Measurements from ENCODE around the gene IZUMO1R. TPM values are rescaled to one million over a fixed set of nuclear protein-coding genes. Genes with fewer than 3 reads are reported as not detected.
"Not testable (repeated sequence)": the region's sequence is repeated elsewhere in the genome, so short reads cannot be mapped to it uniquely, and the experiment has no call there.

Gene IZUMO1R
- total RNA-seq, 1 donor from 2014 or later, result not detected

DNA sequence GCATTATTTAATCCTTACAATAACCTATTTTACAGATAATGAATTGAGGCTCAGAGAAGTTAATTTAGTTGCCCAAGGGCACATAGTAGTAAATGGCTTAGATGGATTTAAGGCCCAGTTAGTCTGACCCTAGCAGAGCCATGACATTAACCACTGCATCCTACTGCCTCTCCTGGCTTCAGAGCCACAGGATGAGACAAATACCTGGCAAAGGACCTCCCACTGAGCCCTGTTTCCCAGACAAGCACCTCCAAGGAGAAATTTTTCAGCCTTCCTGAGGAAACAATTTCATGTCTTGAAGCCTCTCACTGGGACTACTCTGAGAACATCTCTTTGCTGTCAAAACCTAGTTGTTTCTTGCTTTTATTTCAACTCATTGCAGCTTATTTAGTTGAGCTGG is 28.4 kb downstream of the IZUMO1R start:
- Histone ChIP-seq H3K4me1 (no peaks in the 10 kb centered on the region), H3K36me3 (no peaks in the 10 kb centered on the region), H3K27ac (replicated peaks) (no peak overlapping the region), H3K9me3 (replicated peaks) (no peaks in the 10 kb centered on the region), H3K4me3 (no peak overlapping the region), H3K27me3 (ENCODE audit: low read depth) (no peaks in the 10 kb centered on the region)
- DNase-seq, result no peak
- intact Hi-C loops (cut with micrococcal nuclease), result no loop called here
- TF ChIP-seq, protein P1, sequence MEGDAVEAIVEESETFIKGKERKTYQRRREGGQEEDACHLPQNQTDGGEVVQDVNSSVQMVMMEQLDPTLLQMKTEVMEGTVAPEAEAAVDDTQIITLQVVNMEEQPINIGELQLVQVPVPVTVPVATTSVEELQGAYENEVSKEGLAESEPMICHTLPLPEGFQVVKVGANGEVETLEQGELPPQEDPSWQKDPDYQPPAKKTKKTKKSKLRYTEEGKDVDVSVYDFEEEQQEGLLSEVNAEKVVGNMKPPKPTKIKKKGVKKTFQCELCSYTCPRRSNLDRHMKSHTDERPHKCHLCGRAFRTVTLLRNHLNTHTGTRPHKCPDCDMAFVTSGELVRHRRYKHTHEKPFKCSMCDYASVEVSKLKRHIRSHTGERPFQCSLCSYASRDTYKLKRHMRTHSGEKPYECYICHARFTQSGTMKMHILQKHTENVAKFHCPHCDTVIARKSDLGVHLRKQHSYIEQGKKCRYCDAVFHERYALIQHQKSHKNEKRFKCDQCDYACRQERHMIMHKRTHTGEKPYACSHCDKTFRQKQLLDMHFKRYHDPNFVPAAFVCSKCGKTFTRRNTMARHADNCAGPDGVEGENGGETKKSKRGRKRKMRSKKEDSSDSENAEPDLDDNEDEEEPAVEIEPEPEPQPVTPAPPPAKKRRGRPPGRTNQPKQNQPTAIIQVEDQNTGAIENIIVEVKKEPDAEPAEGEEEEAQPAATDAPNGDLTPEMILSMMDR (IDR thresholded peaks at IDR 0.05; ENCODE audit: borderline replicate concordance), result no peak

DNA sequence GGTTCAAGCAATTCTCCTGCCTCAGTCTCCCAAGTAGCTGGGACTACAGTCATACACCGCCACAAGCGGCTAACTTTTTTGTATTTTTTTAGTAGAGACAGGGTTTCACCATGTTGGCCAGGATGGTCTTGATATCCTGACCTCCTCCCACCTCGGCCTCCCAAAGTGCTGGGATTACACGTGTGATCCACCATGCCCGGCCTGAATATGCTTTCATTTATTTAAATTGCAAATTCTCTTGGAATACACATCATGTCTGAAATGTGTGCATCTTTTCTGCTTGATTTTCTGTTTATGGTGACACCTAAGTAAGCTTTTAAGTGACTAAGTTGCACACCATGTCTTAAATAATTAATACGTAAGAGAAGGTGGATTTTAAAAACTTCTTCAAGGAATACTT is 31.7 kb downstream of the IZUMO1R start:
- H3K36me3 ChIP-seq, result no peaks in the 10 kb centered on the region
- intact Hi-C loops (cut with micrococcal nuclease), result no loop called here
- H3K27me3 ChIP-seq (ENCODE audit: low read depth), result no peaks in the 10 kb centered on the region
- no peak overlapping the region for H3K4me3 ChIP-seq
- no peak overlapping the region for H3K27ac ChIP-seq (replicated peaks)
- H3K4me1 ChIP-seq, result no peaks in the 10 kb centered on the region
- H3K9me3 ChIP-seq (replicated peaks), result no peaks in the 10 kb centered on the region
- no peak for DNase-seq
- TF ChIP-seq, protein P1 (IDR thresholded peaks at IDR 0.05; ENCODE audit: borderline replicate concordance), result no peak

DNA sequence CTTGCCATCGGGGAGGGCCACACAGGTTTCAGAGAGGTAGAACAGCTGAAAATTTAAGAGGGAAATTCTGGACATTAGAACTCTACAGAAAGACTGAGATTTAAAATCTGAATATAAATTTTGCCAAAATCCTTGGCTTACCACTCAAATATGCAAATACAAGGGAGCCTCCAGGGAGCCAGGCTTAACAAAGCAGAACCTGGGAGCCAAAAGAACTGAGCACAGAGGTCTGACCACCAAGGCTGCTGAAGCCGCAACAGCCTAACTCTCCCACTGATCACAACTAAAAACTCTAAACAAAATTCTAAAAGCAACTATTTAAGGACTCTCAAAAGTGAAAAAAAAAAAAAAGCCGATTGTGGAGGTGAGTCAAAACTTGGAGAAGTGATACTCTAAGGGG is 34.3 kb downstream of the IZUMO1R start:
- intact Hi-C loops (cut with micrococcal nuclease), result no loop called here
- Histone ChIP-seq H3K27me3 (ENCODE audit: low read depth) (no peaks in the 10 kb centered on the region), H3K27ac (replicated peaks) (no peak overlapping the region), H3K9me3 (replicated peaks) (no peaks in the 10 kb centered on the region), H3K4me1 (no peaks in the 10 kb centered on the region), H3K36me3 (no peaks in the 10 kb centered on the region), H3K4me3 (no peak overlapping the region)
- TF ChIP-seq, protein P1 (IDR thresholded peaks at IDR 0.05; ENCODE audit: borderline replicate concordance), result no peak
- no peak for DNase-seq

DNA sequence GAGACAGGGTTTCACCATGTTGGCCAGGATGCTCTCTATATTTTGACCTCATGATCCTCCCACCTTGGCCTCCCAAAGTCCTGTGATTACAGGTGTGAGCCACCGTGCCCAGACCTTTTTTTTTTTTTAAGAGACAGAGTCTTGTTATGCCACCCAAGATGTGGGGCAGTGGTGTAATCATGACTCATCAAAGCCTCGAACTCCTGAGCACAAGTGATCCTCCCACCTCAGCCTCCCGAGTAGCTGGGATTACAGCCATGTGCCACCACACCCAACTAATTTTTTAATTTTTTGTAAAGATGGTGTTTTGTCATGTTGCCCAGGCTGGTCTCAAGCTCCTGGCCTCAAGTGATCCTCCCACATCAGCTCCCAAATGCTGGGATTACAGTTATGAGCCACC is 37.9 kb downstream of the IZUMO1R start:
- DNase-seq, result no peak
- intact Hi-C loops (cut with micrococcal nuclease), result no loop called here
- H3K27ac ChIP-seq (replicated peaks), result no peak overlapping the region
- TF ChIP-seq, protein P1 (IDR thresholded peaks at IDR 0.05; ENCODE audit: borderline replicate concordance), result no peak
- no peaks in the 10 kb centered on the region for H3K27me3 ChIP-seq (ENCODE audit: low read depth)
- H3K9me3 ChIP-seq (replicated peaks), result no peaks in the 10 kb centered on the region
- H3K4me3 ChIP-seq, result no peak overlapping the region
- no peaks in the 10 kb centered on the region for H3K4me1 ChIP-seq
- no peaks in the 10 kb centered on the region for H3K36me3 ChIP-seq

DNA sequence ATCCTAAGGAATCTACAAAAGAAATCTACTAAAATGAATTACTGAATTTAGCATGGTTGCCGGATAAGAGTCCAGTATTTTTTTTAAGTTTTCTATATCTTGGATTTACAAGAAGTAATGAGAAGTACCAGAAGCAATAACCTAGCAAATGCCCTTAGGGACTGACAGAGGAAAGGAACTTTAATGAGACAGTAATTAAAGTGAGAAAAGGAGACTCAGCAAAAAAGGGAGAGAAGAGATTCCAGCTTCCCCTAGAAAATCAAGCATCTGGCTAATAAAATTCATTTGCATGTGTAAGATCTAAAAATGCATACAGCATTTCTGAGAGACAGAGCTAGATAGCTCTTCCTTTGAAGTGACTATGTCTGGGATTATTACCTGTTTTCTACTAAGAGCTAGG is 39.1 kb downstream of the IZUMO1R start:
- no peaks in the 10 kb centered on the region for H3K36me3 ChIP-seq
- H3K4me1 ChIP-seq, result no peaks in the 10 kb centered on the region
- DNase-seq, result no peak
- no peak overlapping the region for H3K27ac ChIP-seq (replicated peaks)
- TF ChIP-seq, protein P1 (IDR thresholded peaks at IDR 0.05; ENCODE audit: borderline replicate concordance), result no peak
- H3K4me3 ChIP-seq, result no peak overlapping the region
- H3K27me3 ChIP-seq (ENCODE audit: low read depth), result no peaks in the 10 kb centered on the region
- intact Hi-C loops (cut with micrococcal nuclease), result no loop called here
- no peaks in the 10 kb centered on the region for H3K9me3 ChIP-seq (replicated peaks)

DNA sequence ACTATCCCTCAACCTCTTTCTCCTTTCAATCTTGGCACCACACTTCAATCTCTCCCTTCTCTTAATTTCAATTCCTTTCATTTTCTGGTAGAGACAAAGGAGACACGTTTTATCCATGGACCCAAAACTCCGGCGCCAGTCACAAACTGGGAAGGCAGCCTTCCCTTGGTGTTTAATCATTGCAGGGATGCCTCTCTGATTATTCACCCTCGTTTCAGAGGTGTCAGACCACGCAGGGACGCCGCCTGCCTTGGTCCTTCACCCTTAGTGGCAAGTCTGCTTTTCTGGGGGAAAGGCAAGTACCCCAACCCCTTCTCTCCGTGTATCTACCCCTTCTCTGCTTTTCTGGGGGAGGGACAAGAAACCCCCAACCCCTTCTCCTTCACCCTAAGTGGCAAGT is 41.9 kb downstream of the IZUMO1R start:
- DNase-seq; H3K9me3 ChIP-seq (replicated peaks); H3K36me3 ChIP-seq; H3K27me3 ChIP-seq (ENCODE audit: low read depth); H3K27ac ChIP-seq (replicated peaks); H3K4me1 ChIP-seq; intact Hi-C loops (cut with micrococcal nuclease); H3K4me3 ChIP-seq: not testable (repeated sequence)

DNA sequence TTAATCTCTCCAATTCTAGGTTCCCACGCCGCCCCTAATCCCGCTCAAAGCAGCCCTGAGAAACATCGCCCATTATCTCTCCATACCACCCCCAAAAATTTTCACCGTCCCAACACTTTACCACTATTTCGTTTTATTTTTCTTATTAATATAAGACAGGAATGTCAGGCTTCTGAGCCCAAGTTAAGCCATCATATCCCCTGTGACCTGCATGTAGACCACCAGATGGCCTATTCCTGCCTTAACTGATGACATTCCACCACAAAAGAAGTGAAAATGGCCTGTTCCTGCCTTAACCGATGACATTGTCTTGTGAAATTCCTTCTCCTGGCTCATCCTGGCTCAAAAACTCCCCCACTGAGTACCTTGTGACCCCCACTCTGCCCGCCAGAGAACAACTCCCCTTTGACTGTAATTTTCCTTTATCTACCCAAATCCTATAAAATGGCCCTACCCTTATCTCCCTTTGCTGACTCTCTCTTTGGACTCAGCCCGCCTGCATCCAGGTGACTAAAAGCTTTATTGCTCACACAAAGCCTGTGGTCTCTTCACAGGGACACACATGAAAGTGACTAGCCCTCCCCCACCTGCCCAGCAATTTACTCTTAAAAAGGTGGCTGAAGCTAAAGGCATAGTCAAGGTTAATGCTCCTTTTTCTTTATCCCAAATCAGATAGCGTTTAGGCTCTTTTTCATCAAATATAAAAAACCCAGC is 46.6 kb downstream of the IZUMO1R start:
- not testable (repeated sequence) for DNase-seq

More for the DNA sequence above, 46.6 kb downstream of the IZUMO1R start:
- H3K36me3 ChIP-seq; H3K4me1 ChIP-seq; H3K27ac ChIP-seq (replicated peaks); H3K4me3 ChIP-seq; H3K9me3 ChIP-seq (replicated peaks); H3K27me3 ChIP-seq (ENCODE audit: low read depth); intact Hi-C loops (cut with micrococcal nuclease): not testable (repeated sequence)

Data from left ventricle myocardium inferior (tissue), 1 donor.